ENCODE measurements around the gene ANGPTL1.

ANGPTL1 gene

GRCh38 chr1:178870944-178871343 lies at the start of gene ANGPTL1:
ANGPTL1 (minus strand) TSS chr1:178871077; CDS start chr1:178865776, 5,301 bp downstream.
- peak; percentile 38 for DNase-seq (ENCODE audit: low spot score)

GRCh38 chr1:178919581-178919980 lies 48.7 kb upstream of the ANGPTL1 start:
- no peak for DNase-seq (ENCODE audit: low spot score)

GRCh38 chr1:178918955-178919354 lies 48.1 kb upstream of the ANGPTL1 start:
- DNase-seq (ENCODE audit: low spot score), result no peak

- no peak for DNase-seq (ENCODE audit: low spot score)
These were observed 47.4 kb upstream of the ANGPTL1 start for GRCh38 chr1:178918308-178918707.

GRCh38 chr1:178916448-178917174 lies 45.7 kb upstream of the ANGPTL1 start:
- no peak for DNase-seq (ENCODE audit: low spot score)

- no peak for DNase-seq (ENCODE audit: low spot score)
These were observed 41.7 kb upstream of the ANGPTL1 start for GRCh38 chr1:178912597-178912996.

GRCh38 chr1:178910023-178910422 lies 39.1 kb upstream of the ANGPTL1 start:
- no peak for DNase-seq (ENCODE audit: low spot score)

- no peak for DNase-seq (ENCODE audit: low spot score)
These were observed 37.5 kb upstream of the ANGPTL1 start for GRCh38 chr1:178908358-178908757.

GRCh38 chr1:178901482-178902125 lies 30.7 kb upstream of the ANGPTL1 start:
- DNase-seq (ENCODE audit: low spot score), result no peak

- no peak for DNase-seq (ENCODE audit: low spot score)
These were observed 28.5 kb upstream of the ANGPTL1 start for GRCh38 chr1:178899402-178899801.

GRCh38 chr1:178898401-178898800 lies 27.5 kb upstream of the ANGPTL1 start:
- no peak for DNase-seq (ENCODE audit: low spot score)

GRCh38 chr1:178895928-178896327 lies 25.1 kb upstream of the ANGPTL1 start:
- DNase-seq (ENCODE audit: low spot score), result no peak

GRCh38 chr1:178886551-178886950 lies 15.7 kb upstream of the ANGPTL1 start:
- DNase-seq (ENCODE audit: low spot score), result no peak

- no peak for DNase-seq (ENCODE audit: low spot score)
These were observed 15.0 kb upstream of the ANGPTL1 start for GRCh38 chr1:178885869-178886268.

- no peak for DNase-seq (ENCODE audit: low spot score)
These were observed 11.1 kb upstream of the ANGPTL1 start for GRCh38 chr1:178881950-178882349.

GRCh38 chr1:178877896-178878295 lies 7.0 kb upstream of the ANGPTL1 start:
- DNase-seq (ENCODE audit: low spot score), result no peak

GRCh38 chr1:178875936-178876335 lies 5.1 kb upstream of the ANGPTL1 start:
- DNase-seq (ENCODE audit: low spot score), result no peak

GRCh38 chr1:178874966-178875365 lies 4.1 kb upstream of the ANGPTL1 start:
- no peak for DNase-seq (ENCODE audit: low spot score)

- DNase-seq (ENCODE audit: low spot score), result no peak
These were observed 859 bp upstream of the ANGPTL1 start for GRCh38 chr1:178871551-178872320.

GRCh38 chr1:178870221-178870620 lies 656 bp downstream of the ANGPTL1 start:
- DNase-seq (ENCODE audit: low spot score), result no peak

GRCh38 chr1:178869119-178869697 lies 1.7 kb downstream of the ANGPTL1 start:
- peak; percentile 11 for DNase-seq (ENCODE audit: low spot score)

GRCh38 chr1:178868706-178869105 lies 2.2 kb downstream of the ANGPTL1 start:
- no peak for DNase-seq (ENCODE audit: low spot score)

- no peak for DNase-seq (ENCODE audit: low spot score)
These were observed 3.2 kb downstream of the ANGPTL1 start for GRCh38 chr1:178867670-178868069.
